Measurements from ENCODE around the gene RARB. TPM values are rescaled to one million over a fixed set of nuclear protein-coding genes. Genes with fewer than 3 reads are reported as not detected.

The RARB gene
- total RNA-seq, 1 experiment from 2014 or later: not detected

DNA sequence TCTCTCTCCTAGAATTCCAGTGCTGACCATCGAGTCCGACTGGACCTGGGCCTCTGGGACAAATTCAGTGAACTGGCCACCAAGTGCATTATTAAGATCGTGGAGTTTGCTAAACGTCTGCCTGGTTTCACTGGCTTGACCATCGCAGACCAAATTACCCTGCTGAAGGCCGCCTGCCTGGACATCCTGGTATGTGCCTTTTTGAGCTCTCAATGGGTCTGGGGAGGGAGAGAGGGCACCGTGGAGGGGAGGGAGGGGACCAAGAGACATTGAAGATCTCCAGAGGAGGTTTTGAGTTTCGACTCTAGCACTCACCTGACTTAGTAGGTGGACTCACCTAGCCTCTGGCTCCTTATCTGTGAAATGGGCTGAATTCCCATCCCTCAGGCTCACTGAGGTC, 152.5 kb downstream of the RARB start:
- no peaks in the 10 kb centered on the region for H3K79me2 ChIP-seq (ENCODE audit: low read length)
- H4K20me1 ChIP-seq (ENCODE audit: low read length): no peaks in the 10 kb centered on the region
- H3K9me3 ChIP-seq (ENCODE audit: low read length): no peaks in the 10 kb centered on the region
- peaks cover 12% of the 10 kb centered on the region for H3K4me1 ChIP-seq (ENCODE audit: insufficient read depth, low read length)
- no peak overlapping the region for H3K4me2 ChIP-seq (ENCODE audit: low read length)
- no peaks in the 10 kb centered on the region for H3K36me3 ChIP-seq (ENCODE audit: low read depth, low read length)
- H3K27ac ChIP-seq (ENCODE audit: low read length): no peak overlapping the region
- DNase-seq (no peak), ATAC-seq (no peak)
- H3K27me3 ChIP-seq (ENCODE audit: low read length): peaks cover 22% of the 10 kb centered on the region; the same call in 1 of the 2 replicates
- no peaks in the 10 kb centered on the region for H3K9me2 ChIP-seq (replicated peaks; ENCODE audit: low read length)
- H3F3A ChIP-seq (ENCODE audit: low read length, unreplicated experiment): no peaks in the 10 kb centered on the region
- intact Hi-C loops (cut with micrococcal nuclease): no loop called here
- no peak overlapping the region for H3K4me3 ChIP-seq (ENCODE audit: low read length)
- no peak overlapping the region for H2AFZ ChIP-seq (ENCODE audit: low read length)
- TF ChIP-seq, protein P1, sequence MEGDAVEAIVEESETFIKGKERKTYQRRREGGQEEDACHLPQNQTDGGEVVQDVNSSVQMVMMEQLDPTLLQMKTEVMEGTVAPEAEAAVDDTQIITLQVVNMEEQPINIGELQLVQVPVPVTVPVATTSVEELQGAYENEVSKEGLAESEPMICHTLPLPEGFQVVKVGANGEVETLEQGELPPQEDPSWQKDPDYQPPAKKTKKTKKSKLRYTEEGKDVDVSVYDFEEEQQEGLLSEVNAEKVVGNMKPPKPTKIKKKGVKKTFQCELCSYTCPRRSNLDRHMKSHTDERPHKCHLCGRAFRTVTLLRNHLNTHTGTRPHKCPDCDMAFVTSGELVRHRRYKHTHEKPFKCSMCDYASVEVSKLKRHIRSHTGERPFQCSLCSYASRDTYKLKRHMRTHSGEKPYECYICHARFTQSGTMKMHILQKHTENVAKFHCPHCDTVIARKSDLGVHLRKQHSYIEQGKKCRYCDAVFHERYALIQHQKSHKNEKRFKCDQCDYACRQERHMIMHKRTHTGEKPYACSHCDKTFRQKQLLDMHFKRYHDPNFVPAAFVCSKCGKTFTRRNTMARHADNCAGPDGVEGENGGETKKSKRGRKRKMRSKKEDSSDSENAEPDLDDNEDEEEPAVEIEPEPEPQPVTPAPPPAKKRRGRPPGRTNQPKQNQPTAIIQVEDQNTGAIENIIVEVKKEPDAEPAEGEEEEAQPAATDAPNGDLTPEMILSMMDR (conservative IDR thresholded peaks at IDR 0.05; ENCODE audit: low read depth, low read length): no peak
- TF ChIP-seq EZH2 (IDR thresholded peaks at IDR 0.05; ENCODE audit: low read length, unreplicated experiment) (no peak), EZH2phosphoT487 (IDR thresholded peaks at IDR 0.05; ENCODE audit: borderline replicate concordance, low read length) (no peak)
- H3K9ac ChIP-seq (ENCODE audit: low read length): no peak overlapping the region
- ChIA-PET POLR2A (ENCODE audit: unreplicated experiment) (no interaction called here), CTCF (no interaction called here)
- no TSS peak for BruUV-seq (replicated peaks)

DNA sequence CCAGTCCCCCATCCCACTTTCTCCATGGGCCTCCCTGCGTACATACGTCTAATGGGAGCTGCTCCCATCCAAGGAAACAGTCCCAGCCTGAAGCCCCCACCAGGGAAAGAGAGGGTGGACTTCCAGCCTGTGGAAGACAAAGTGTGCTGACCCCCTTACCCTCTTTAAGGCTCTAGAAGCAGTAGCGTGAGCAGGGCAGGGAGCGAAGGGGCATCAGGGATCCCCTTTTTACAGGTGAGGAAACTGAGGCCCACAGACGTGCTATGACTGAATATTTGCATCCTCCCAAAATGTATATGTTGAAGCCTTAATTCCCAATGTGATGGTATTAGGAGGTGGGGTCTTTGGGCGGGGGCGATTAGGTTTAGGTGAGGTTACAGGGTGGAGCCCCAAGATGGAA, 153.3 kb downstream of the RARB start:
- Histone ChIP-seq H3K9me2 (replicated peaks; ENCODE audit: low read length) (no peaks in the 10 kb centered on the region), H3K4me2 (ENCODE audit: low read length) (no peak overlapping the region), H3K9ac (ENCODE audit: low read length) (no peak overlapping the region), H3K36me3 (ENCODE audit: low read depth, low read length) (no peaks in the 10 kb centered on the region), H3K9me3 (ENCODE audit: low read length) (no peaks in the 10 kb centered on the region), H2AFZ (ENCODE audit: low read length) (no peak overlapping the region), H3K4me1 (ENCODE audit: insufficient read depth, low read length) (peaks cover 12% of the 10 kb centered on the region), H3K27me3 (ENCODE audit: low read length) (peaks cover 20% of the 10 kb centered on the region; the same call in 1 of the 2 replicates), H3F3A (ENCODE audit: low read length, unreplicated experiment) (no peaks in the 10 kb centered on the region), H3K79me2 (ENCODE audit: low read length) (no peaks in the 10 kb centered on the region), H3K4me3 (ENCODE audit: low read length) (no peak overlapping the region), H3K27ac (ENCODE audit: low read length) (no peak overlapping the region), H4K20me1 (ENCODE audit: low read length) (no peaks in the 10 kb centered on the region)
- CTCF ChIA-PET: no interaction called here
- no TSS peak for BruUV-seq (replicated peaks)
- intact Hi-C loops (cut with micrococcal nuclease): no loop called here
- DNase-seq: no peak
- no peak for ATAC-seq
- TF ChIP-seq, protein P1 (conservative IDR thresholded peaks at IDR 0.05; ENCODE audit: low read depth, low read length): no peak
- TF ChIP-seq EZH2phosphoT487 (IDR thresholded peaks at IDR 0.05; ENCODE audit: borderline replicate concordance, low read length) (no peak), EZH2 (IDR thresholded peaks at IDR 0.05; ENCODE audit: low read length, unreplicated experiment) (no peak)
- POLR2A ChIA-PET (ENCODE audit: unreplicated experiment): no interaction called here

DNA sequence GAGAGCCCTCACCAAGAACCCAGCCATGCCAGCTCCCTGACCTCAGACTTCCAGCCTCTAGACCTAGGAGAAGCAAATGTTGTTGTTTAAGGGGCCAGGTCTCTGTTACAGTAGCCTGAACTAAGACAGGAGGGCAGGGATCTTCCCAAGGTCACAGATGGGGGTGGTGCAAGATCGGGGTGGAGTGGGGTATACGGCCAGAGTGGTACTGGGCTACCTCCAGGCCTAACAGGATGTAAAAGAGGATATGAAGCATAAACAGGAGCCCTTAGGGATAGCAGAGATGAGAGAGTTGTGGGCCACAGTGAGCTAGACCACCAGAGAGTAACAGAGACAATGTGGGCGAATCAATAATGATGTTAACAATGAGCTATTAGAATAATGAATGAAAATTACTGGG, 153.8 kb downstream of the RARB start:
- Histone ChIP-seq H4K20me1 (ENCODE audit: low read length) (no peaks in the 10 kb centered on the region), H2AFZ (ENCODE audit: low read length) (no peak overlapping the region), H3K9ac (ENCODE audit: low read length) (no peak overlapping the region), H3K4me2 (ENCODE audit: low read length) (no peak overlapping the region), H3K27ac (ENCODE audit: low read length) (no peak overlapping the region), H3K27me3 (ENCODE audit: low read length) (peaks cover 20% of the 10 kb centered on the region; the same call in 1 of the 2 replicates), H3K4me3 (ENCODE audit: low read length) (no peak overlapping the region), H3F3A (ENCODE audit: low read length, unreplicated experiment) (no peaks in the 10 kb centered on the region), H3K9me2 (replicated peaks; ENCODE audit: low read length) (no peaks in the 10 kb centered on the region), H3K36me3 (ENCODE audit: low read depth, low read length) (no peaks in the 10 kb centered on the region), H3K9me3 (ENCODE audit: low read length) (no peaks in the 10 kb centered on the region), H3K4me1 (ENCODE audit: insufficient read depth, low read length) (peaks cover 12% of the 10 kb centered on the region), H3K79me2 (ENCODE audit: low read length) (no peaks in the 10 kb centered on the region)
- CTCF ChIA-PET: no interaction called here
- POLR2A ChIA-PET (ENCODE audit: unreplicated experiment): no interaction called here
- DNase-seq (no peak), ATAC-seq (no peak)
- TF ChIP-seq, protein P1 (conservative IDR thresholded peaks at IDR 0.05; ENCODE audit: low read depth, low read length): no peak
- no peak for TF ChIP-seq EZH2 (IDR thresholded peaks at IDR 0.05; ENCODE audit: low read length, unreplicated experiment)
- TF ChIP-seq EZH2phosphoT487 (IDR thresholded peaks at IDR 0.05; ENCODE audit: borderline replicate concordance, low read length): no peak
- BruUV-seq (replicated peaks): no TSS peak
- intact Hi-C loops (cut with micrococcal nuclease): no loop called here

Measured in PC-3 (cell line).